ENCODE data around the gene TMCC3.
"Not testable (repeated sequence)": the region's sequence is repeated elsewhere in the genome, so short reads cannot be mapped to it uniquely, and the experiment has no call there.

DNA sequence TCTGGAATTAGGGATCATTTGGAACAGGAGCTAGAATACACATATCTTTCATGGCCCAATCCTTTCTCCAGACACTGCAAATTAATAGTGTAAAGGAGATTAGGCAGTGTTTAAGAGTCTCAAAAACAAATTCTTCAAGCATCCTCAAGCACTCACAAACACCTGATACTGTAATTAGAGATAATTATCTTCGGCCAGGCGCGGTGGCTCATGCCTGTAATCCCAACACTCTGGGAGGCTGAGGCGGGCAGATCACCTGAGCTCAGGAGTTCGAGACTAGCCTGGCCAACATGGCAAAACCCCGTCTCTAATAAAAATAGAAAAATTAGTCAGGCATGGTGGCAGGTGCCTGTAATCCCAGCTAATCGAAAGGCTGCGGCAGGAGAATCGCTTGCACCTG is 57.6 kb downstream of the TMCC3 start:
- TF ChIP-seq, protein P1, sequence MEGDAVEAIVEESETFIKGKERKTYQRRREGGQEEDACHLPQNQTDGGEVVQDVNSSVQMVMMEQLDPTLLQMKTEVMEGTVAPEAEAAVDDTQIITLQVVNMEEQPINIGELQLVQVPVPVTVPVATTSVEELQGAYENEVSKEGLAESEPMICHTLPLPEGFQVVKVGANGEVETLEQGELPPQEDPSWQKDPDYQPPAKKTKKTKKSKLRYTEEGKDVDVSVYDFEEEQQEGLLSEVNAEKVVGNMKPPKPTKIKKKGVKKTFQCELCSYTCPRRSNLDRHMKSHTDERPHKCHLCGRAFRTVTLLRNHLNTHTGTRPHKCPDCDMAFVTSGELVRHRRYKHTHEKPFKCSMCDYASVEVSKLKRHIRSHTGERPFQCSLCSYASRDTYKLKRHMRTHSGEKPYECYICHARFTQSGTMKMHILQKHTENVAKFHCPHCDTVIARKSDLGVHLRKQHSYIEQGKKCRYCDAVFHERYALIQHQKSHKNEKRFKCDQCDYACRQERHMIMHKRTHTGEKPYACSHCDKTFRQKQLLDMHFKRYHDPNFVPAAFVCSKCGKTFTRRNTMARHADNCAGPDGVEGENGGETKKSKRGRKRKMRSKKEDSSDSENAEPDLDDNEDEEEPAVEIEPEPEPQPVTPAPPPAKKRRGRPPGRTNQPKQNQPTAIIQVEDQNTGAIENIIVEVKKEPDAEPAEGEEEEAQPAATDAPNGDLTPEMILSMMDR (tag by site-specific recombination; IDR thresholded peaks at IDR 0.05), result not testable (repeated sequence)
- not testable (repeated sequence) for TF ChIP-seq ZFP69B (tag by site-specific recombination; IDR thresholded peaks at IDR 0.05); ZNF571 (tag by site-specific recombination; IDR thresholded peaks at IDR 0.05); ZNF148 (tag by site-specific recombination; IDR thresholded peaks at IDR 0.05; ENCODE audit: borderline replicate concordance); ZNF529 (tag by site-specific recombination; IDR thresholded peaks at IDR 0.05; ENCODE audit: insufficient replicate concordance); ZNF10 (tag by site-specific recombination; IDR thresholded peaks at IDR 0.05); ZNF266 (tag by site-specific recombination; IDR thresholded peaks at IDR 0.05; ENCODE audit: low read depth); ZNF776 (tag by site-specific recombination; IDR thresholded peaks at IDR 0.05; ENCODE audit: borderline replicate concordance); ZNF660 (tag by site-specific recombination; IDR thresholded peaks at IDR 0.05); SP2 (tag by site-specific recombination; IDR thresholded peaks at IDR 0.05); HOXA7 (CRISPR knock-in tag; IDR thresholded peaks at IDR 0.05; ENCODE audit: borderline replicate concordance)
- TF ChIP-seq, protein P2, sequence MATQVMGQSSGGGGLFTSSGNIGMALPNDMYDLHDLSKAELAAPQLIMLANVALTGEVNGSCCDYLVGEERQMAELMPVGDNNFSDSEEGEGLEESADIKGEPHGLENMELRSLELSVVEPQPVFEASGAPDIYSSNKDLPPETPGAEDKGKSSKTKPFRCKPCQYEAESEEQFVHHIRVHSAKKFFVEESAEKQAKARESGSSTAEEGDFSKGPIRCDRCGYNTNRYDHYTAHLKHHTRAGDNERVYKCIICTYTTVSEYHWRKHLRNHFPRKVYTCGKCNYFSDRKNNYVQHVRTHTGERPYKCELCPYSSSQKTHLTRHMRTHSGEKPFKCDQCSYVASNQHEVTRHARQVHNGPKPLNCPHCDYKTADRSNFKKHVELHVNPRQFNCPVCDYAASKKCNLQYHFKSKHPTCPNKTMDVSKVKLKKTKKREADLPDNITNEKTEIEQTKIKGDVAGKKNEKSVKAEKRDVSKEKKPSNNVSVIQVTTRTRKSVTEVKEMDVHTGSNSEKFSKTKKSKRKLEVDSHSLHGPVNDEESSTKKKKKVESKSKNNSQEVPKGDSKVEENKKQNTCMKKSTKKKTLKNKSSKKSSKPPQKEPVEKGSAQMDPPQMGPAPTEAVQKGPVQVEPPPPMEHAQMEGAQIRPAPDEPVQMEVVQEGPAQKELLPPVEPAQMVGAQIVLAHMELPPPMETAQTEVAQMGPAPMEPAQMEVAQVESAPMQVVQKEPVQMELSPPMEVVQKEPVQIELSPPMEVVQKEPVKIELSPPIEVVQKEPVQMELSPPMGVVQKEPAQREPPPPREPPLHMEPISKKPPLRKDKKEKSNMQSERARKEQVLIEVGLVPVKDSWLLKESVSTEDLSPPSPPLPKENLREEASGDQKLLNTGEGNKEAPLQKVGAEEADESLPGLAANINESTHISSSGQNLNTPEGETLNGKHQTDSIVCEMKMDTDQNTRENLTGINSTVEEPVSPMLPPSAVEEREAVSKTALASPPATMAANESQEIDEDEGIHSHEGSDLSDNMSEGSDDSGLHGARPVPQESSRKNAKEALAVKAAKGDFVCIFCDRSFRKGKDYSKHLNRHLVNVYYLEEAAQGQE (tag by site-specific recombination; IDR thresholded peaks at IDR 0.05), result not testable (repeated sequence)
- TF ChIP-seq, protein P3, sequence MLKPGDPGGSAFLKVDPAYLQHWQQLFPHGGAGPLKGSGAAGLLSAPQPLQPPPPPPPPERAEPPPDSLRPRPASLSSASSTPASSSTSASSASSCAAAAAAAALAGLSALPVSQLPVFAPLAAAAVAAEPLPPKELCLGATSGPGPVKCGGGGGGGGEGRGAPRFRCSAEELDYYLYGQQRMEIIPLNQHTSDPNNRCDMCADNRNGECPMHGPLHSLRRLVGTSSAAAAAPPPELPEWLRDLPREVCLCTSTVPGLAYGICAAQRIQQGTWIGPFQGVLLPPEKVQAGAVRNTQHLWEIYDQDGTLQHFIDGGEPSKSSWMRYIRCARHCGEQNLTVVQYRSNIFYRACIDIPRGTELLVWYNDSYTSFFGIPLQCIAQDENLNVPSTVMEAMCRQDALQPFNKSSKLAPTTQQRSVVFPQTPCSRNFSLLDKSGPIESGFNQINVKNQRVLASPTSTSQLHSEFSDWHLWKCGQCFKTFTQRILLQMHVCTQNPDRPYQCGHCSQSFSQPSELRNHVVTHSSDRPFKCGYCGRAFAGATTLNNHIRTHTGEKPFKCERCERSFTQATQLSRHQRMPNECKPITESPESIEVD (tag by site-specific recombination; IDR thresholded peaks at IDR 0.05), result not testable (repeated sequence)
